ENCODE measurements around the gene KMT2D. TPM values are rescaled to one million over a fixed set of nuclear protein-coding genes. Genes with fewer than 3 reads are reported as not detected.
A peak's percentile ranks its signal among the peaks of the same experiment; 100 is the strongest.

The KMT2D gene
- total RNA-seq, 1 donor from 2014 or later = 19.0 TPM

- Histone ChIP-seq H3K4me2 (no peak overlapping the region), H3K27me3 (peaks cover 89% of the 10 kb centered on the region)
Observed at GRCh38 chr12:49088932-49089330, 28.3 kb upstream of the KMT2D start.

DNA sequence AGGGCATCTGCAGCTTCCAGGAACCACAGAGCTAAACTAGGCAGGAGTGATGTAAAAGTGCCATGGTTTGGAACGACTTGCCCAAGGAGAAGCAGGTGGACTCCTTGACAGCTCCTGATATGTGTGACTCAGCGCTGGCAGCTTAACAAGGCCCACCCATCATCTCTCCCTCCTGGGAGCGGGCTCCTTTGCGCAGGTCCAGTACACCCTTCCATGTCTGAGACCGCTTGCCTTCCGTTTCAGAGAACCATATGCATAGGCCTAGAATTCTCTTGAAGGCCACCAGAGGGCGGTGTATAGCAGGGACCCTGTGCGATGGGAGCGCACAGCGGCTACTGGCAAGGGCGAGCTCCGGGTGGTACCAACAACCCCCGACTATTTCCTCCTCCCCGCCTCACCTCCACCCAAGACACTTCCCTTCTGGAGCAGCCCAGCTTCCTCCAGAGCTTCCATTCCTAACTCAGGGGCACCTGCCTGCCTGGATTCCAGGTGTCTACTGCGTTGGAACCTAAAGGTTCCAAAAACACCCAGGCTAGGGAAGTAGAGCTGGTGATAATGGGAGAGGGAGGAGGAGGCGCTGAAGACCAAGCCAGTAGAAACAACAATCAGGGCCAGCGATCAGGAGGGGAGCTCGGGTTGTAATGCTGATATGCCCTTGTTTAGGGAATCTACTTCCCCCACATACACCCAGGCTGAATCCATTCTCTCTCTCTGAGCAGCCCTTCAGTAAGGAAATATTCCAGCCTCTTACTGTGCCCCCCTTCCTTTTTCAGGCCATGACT lies 27.7 kb upstream of the KMT2D start:
- H3K36me3 Mint-ChIP-seq = no peaks in the 10 kb centered on the region
- Histone ChIP-seq H3K9ac (no peak overlapping the region), H3K4me3 (no peak overlapping the region), H3K27ac (no peak overlapping the region), H3K36me3 (no peaks in the 10 kb centered on the region), H3K27me3 (peaks cover 83% of the 10 kb centered on the region), H3K4me2 (peak overlapping the region; percentile 65), H3F3A (ENCODE audit: low read depth) (peaks cover 37% of the 10 kb centered on the region), H3K79me2 (ENCODE audit: low read depth) (no peaks in the 10 kb centered on the region), H2AFZ (replicated peaks) (no peak overlapping the region), H3K9me3 (ENCODE audit: low read depth) (no peaks in the 10 kb centered on the region), H4K20me1 (ENCODE audit: low read depth) (peaks cover 13% of the 10 kb centered on the region), H3K4me1 (peaks cover 22% of the 10 kb centered on the region)
- peaks cover 2% of the 10 kb centered on the region for H3K9me3 Mint-ChIP-seq
- H3K4me3 Mint-ChIP-seq = peak overlapping the region; percentile 43
- H3K27ac Mint-ChIP-seq = no peak overlapping the region
- peak; percentile 85 for DNase-seq (ENCODE audit: low spot score)
- TF ChIP-seq EZH2 (IDR thresholded peaks at IDR 0.05) (peak; percentile 85), CTCF (IDR thresholded peaks at IDR 0.05) (peak; percentile 92), EZH2phosphoT487 (IDR thresholded peaks at IDR 0.05) (peak; percentile 56)
- H3K4me1 Mint-ChIP-seq = peaks cover 37% of the 10 kb centered on the region
- peaks cover 58% of the 10 kb centered on the region for H3K27me3 Mint-ChIP-seq (ENCODE audit: insufficient read depth, low read depth)

More at GRCh38 chr12:49088932-49089330, 28.3 kb upstream of the KMT2D start:
- no peaks in the 10 kb centered on the region for H3K9me3 ChIP-seq (ENCODE audit: low read depth)
- H3F3A ChIP-seq (ENCODE audit: low read depth) = peaks cover 39% of the 10 kb centered on the region
- Mint-ChIP-seq H3K4me3 (peak overlapping the region; percentile 43), H3K36me3 (no peaks in the 10 kb centered on the region), H3K9me3 (peaks cover 2% of the 10 kb centered on the region), H3K27ac (no peak overlapping the region), H3K27me3 (ENCODE audit: insufficient read depth, low read depth) (peaks cover 64% of the 10 kb centered on the region), H3K4me1 (peaks cover 43% of the 10 kb centered on the region)
- no peak overlapping the region for H3K4me3 ChIP-seq
- no peak overlapping the region for H2AFZ ChIP-seq (replicated peaks)
- no peak for DNase-seq (ENCODE audit: low spot score)
- TF ChIP-seq EZH2phosphoT487 (IDR thresholded peaks at IDR 0.05) (no peak), EZH2 (IDR thresholded peaks at IDR 0.05) (no peak), CTCF (IDR thresholded peaks at IDR 0.05) (no peak)
- H4K20me1 ChIP-seq (ENCODE audit: low read depth) = peaks cover 17% of the 10 kb centered on the region
- H3K27ac ChIP-seq = no peak overlapping the region
- no peak overlapping the region for H3K9ac ChIP-seq
- H3K36me3 ChIP-seq = no peaks in the 10 kb centered on the region
- no peaks in the 10 kb centered on the region for H3K79me2 ChIP-seq (ENCODE audit: low read depth)
- peaks cover 28% of the 10 kb centered on the region for H3K4me1 ChIP-seq

- no peak overlapping the region for H3K4me3 Mint-ChIP-seq
- DNase-seq (ENCODE audit: low spot score) = no peak
- Histone ChIP-seq H3K27ac (no peak overlapping the region), H3K4me1 (peaks cover 7% of the 10 kb centered on the region), H3K27me3 (peaks cover 61% of the 10 kb centered on the region), H3K79me2 (ENCODE audit: low read depth) (no peaks in the 10 kb centered on the region), H3K4me2 (no peak overlapping the region), H3K4me3 (no peak overlapping the region), H4K20me1 (ENCODE audit: low read depth) (peaks cover 10% of the 10 kb centered on the region), H3K36me3 (no peaks in the 10 kb centered on the region), H2AFZ (replicated peaks) (no peak overlapping the region), H3F3A (ENCODE audit: low read depth) (peaks cover 19% of the 10 kb centered on the region), H3K9me3 (ENCODE audit: low read depth) (no peaks in the 10 kb centered on the region), H3K9ac (no peak overlapping the region)
- peaks cover 42% of the 10 kb centered on the region for H3K27me3 Mint-ChIP-seq (ENCODE audit: insufficient read depth, low read depth)
- H3K36me3 Mint-ChIP-seq = no peaks in the 10 kb centered on the region
- peaks cover 17% of the 10 kb centered on the region for H3K4me1 Mint-ChIP-seq
- TF ChIP-seq EZH2 (IDR thresholded peaks at IDR 0.05) = no peak
- TF ChIP-seq CTCF (IDR thresholded peaks at IDR 0.05) = no peak
- no peak for TF ChIP-seq EZH2phosphoT487 (IDR thresholded peaks at IDR 0.05)
- no peak overlapping the region for H3K27ac Mint-ChIP-seq
- H3K9me3 Mint-ChIP-seq = peaks cover 2% of the 10 kb centered on the region
Observed at GRCh38 chr12:49086116-49086515, 25.5 kb upstream of the KMT2D start.
